OCI-LY7 (cell line): Measurements from ENCODE around the gene SCN10A. TPM values are rescaled to one million over a fixed set of nuclear protein-coding genes. Genes with fewer than 3 reads are reported as not detected.

Experiments
- BruUV-seq: library from RNA; stranded (reverse); fragments of 400-500 nt; replicated peaks from 2 replicates; lab custom pipeline; 2021; lab: Mats Ljungman, UMichigan
- CTCF ChIA-PET: fragments of 300-600 bp; sonication (Branson Sonifier 250); formaldehyde crosslinking; loops from one replicate; lab custom pipeline; 2022; ENCODE audit warnings: antibody characterized with exemption; ENCODE audit not compliant: unreplicated experiment; lab: Charles Lee
- POLR2A ChIA-PET: fragments of 300-600 bp; sonication (Branson Sonifier 250); formaldehyde crosslinking; loops from one replicate; lab custom pipeline; 2022; ENCODE audit warnings: antibody characterized with exemption; lab: Charles Lee
- DNase-seq: peaks from one replicate; pipeline ENCODE4 v3.0.0-alpha.2; 2015; ENCODE audit warnings: low spot score
- H2AFZ ChIP-seq: fragments of 200-600 bp; sonication (generic), shearing (Covaris generic); 2 replicates; pipeline ENCODE4 v1.6.1; 2014; ENCODE audit warnings: mild to moderate bottlenecking, antibody characterized with exemption, low read length, moderate library complexity
- H3K27ac ChIP-seq: fragments of 200-600 bp; sonication (generic); 2 replicates; pipeline ENCODE4 v1.5.1; 2014; ENCODE audit warnings: mixed run types, low read depth, mild to moderate bottlenecking, moderate library complexity, low read length, inconsistent platforms; ENCODE audit not compliant: poor library complexity, severe bottlenecking
- H3K36me3 ChIP-seq: fragments of 200-600 bp; sonication (generic); 2 replicates; pipeline ENCODE4 v1.6.1; 2014; ENCODE audit warnings: mild to moderate bottlenecking, antibody characterized with exemption, low read length, moderate library complexity, mixed read lengths; ENCODE audit not compliant: insufficient read depth
- H3K4me1 ChIP-seq: fragments of 200-600 bp; sonication (generic); 2 replicates; pipeline ENCODE4 v1.5.1; 2014; ENCODE audit warnings: mild to moderate bottlenecking, low read length; ENCODE audit not compliant: insufficient read depth, poor library complexity, severe bottlenecking
- H3K4me2 ChIP-seq: fragments of 200-600 bp; sonication (generic); 2 replicates; pipeline ENCODE4 v1.6.1; 2014; ENCODE audit warnings: mild to moderate bottlenecking, low read length
- H3K4me3 ChIP-seq: fragments of 200-600 bp; sonication (generic); 2 replicates; pipeline ENCODE4 v1.5.1; 2014; ENCODE audit warnings: mild to moderate bottlenecking, low read depth, low read length; ENCODE audit not compliant: poor library complexity, severe bottlenecking
- H3K79me2 ChIP-seq: fragments of 200-600 bp; sonication (generic); 2 replicates; pipeline ENCODE4 v1.6.1; 2016; ENCODE audit warnings: low read depth, mild to moderate bottlenecking, low read length, moderate library complexity, mixed read lengths; ENCODE audit not compliant: insufficient read depth
- H3K9me2 ChIP-seq: fragments of 200-600 bp; sonication (generic); 2 replicates; pipeline ENCODE4 v1.6.1; 2016; ENCODE audit warnings: mild to moderate bottlenecking, low read length, mixed read lengths; ENCODE audit not compliant: insufficient read depth
- H3K9me3 ChIP-seq: fragments of 200-600 bp; sonication (generic); 2 replicates; pipeline ENCODE4 v1.6.1; 2014; ENCODE audit warnings: mild to moderate bottlenecking, mixed run types, low read length, mixed read lengths
- H4K20me1 ChIP-seq: fragments of 200-600 bp; sonication (generic); 2 replicates; pipeline ENCODE4 v1.6.1; 2014; ENCODE audit warnings: mild to moderate bottlenecking, antibody characterized with exemption, low read length, moderate library complexity, mixed read lengths; ENCODE audit not compliant: insufficient read depth
- CTCF ChIP-seq: fragments of 200-600 bp; sonication (generic); conservative IDR thresholded peaks from 2 replicates; pipeline ENCODE4 v1.5.1; 2014; ENCODE audit warnings: mild to moderate bottlenecking, antibody characterized with exemption, low read length, moderate library complexity, mixed read lengths
- EZH2phosphoT487 ChIP-seq: fragments of 200-600 bp; sonication (generic); IDR thresholded peaks from 2 replicates; pipeline ENCODE4 v1.6.1; 2018; ENCODE audit warnings: low read depth, borderline replicate concordance, mild to moderate bottlenecking, mixed run types, antibody characterized with exemption, low read length, moderate library complexity, mixed read lengths
- intact Hi-C: fragments of 100-400 bp; cut with micrococcal nuclease; formaldehyde crosslinking; loops from one replicate; pipeline ENCODE4 v1.10.0; 2022; ENCODE audit not compliant: unreplicated experiment
- total RNA-seq, 2 experiments: library from RNA; depleted of rRNA in 1 of 2; stranded (reverse); fragments of >200 nt in 1 of 2; shearing (Covaris generic) in 1 of 2; gene quantifications; 2 replicates each; pipeline ENCODE4 v1.2.3, GENCODE V29; 2014 to 2022

SCN10A gene
- total RNA-seq, 2 experiments from 2014 or later, result not detected

GRCh38 chr3:38828681-38829080, 12.7 kb upstream of the SCN10A start:
- ChIA-PET POLR2A (interaction anchor here (0.9 kb wide), 1 partner anchor 24 kb away, joined by 3 read pairs; no protein-coding TSS in a partner anchor), CTCF (no interaction called here)
- Histone ChIP-seq H3K27ac (no peak overlapping the region), H3K79me2 (no peaks in the 10 kb centered on the region), H3K4me3 (no peak overlapping the region), H2AFZ (no peak overlapping the region), H3K4me1 (no peaks in the 10 kb centered on the region), H3K9me2 (no peaks in the 10 kb centered on the region), H4K20me1 (no peaks in the 10 kb centered on the region), H3K4me2 (no peak overlapping the region), H3K36me3 (no peaks in the 10 kb centered on the region), H3K9me3 (no peaks in the 10 kb centered on the region)
- TF ChIP-seq EZH2phosphoT487 (no peak), CTCF (no peak)
- BruUV-seq, result no TSS peak
- intact Hi-C loops, result no loop called here
- no peak for DNase-seq

GRCh38 chr3:38827791-38828190, 11.8 kb upstream of the SCN10A start:
- DNase-seq, result no peak
- H3K4me1 ChIP-seq, result no peaks in the 10 kb centered on the region
- intact Hi-C loops, result no loop called here
- no peak overlapping the region for H2AFZ ChIP-seq
- H3K79me2 ChIP-seq, result no peaks in the 10 kb centered on the region
- no peak overlapping the region for H3K27ac ChIP-seq
- POLR2A ChIA-PET, result no interaction called here
- no peaks in the 10 kb centered on the region for H3K9me3 ChIP-seq
- H4K20me1 ChIP-seq, result no peaks in the 10 kb centered on the region
- H3K4me2 ChIP-seq, result no peak overlapping the region
- TF ChIP-seq EZH2phosphoT487, result no peak
- no peak for TF ChIP-seq CTCF
- H3K9me2 ChIP-seq, result no peaks in the 10 kb centered on the region
- CTCF ChIA-PET, result no interaction called here
- no peak overlapping the region for H3K4me3 ChIP-seq
- H3K36me3 ChIP-seq, result no peaks in the 10 kb centered on the region
- no TSS peak for BruUV-seq

GRCh38 chr3:38826001-38826400, 10.0 kb upstream of the SCN10A start:
- Histone ChIP-seq H3K4me2 (no peak overlapping the region), H3K9me3 (no peaks in the 10 kb centered on the region), H3K9me2 (no peaks in the 10 kb centered on the region), H3K27ac (no peak overlapping the region), H4K20me1 (no peaks in the 10 kb centered on the region), H3K36me3 (no peaks in the 10 kb centered on the region), H3K79me2 (no peaks in the 10 kb centered on the region), H2AFZ (no peak overlapping the region), H3K4me3 (no peak overlapping the region), H3K4me1 (no peaks in the 10 kb centered on the region)
- CTCF ChIA-PET, result no interaction called here
- intact Hi-C loops, result no loop called here
- BruUV-seq, result no TSS peak
- no peak for DNase-seq
- TF ChIP-seq EZH2phosphoT487 (no peak), CTCF (no peak)
- POLR2A ChIA-PET, result no interaction called here
